Ovary (tissue), 3 donors: ENCODE data around the gene NEURL3.

Experiments
- EP300 ChIP-seq: sonication (generic); formaldehyde crosslinking; IDR thresholded peaks from one replicate; pipeline ENCODE4 v1.6.1; 2017; ENCODE audit warnings: antibody characterized with exemption
- TF ChIP-seq, protein P1 (sequence below), 3 donors: fragments of 450-650 bp in 2 of 3; fragments of 200-600 bp in 1 of 3; IDR thresholded peaks; one replicate each; pipeline versions ENCODE4 v1.5.1 to v1.8.0; 2016 to 2022; ENCODE audit warnings: antibody characterized with exemption in 3 of 3, mild to moderate bottlenecking in 1 of 3
- donor health status: DM: no; HTN: no; CAD: no.

DNA sequence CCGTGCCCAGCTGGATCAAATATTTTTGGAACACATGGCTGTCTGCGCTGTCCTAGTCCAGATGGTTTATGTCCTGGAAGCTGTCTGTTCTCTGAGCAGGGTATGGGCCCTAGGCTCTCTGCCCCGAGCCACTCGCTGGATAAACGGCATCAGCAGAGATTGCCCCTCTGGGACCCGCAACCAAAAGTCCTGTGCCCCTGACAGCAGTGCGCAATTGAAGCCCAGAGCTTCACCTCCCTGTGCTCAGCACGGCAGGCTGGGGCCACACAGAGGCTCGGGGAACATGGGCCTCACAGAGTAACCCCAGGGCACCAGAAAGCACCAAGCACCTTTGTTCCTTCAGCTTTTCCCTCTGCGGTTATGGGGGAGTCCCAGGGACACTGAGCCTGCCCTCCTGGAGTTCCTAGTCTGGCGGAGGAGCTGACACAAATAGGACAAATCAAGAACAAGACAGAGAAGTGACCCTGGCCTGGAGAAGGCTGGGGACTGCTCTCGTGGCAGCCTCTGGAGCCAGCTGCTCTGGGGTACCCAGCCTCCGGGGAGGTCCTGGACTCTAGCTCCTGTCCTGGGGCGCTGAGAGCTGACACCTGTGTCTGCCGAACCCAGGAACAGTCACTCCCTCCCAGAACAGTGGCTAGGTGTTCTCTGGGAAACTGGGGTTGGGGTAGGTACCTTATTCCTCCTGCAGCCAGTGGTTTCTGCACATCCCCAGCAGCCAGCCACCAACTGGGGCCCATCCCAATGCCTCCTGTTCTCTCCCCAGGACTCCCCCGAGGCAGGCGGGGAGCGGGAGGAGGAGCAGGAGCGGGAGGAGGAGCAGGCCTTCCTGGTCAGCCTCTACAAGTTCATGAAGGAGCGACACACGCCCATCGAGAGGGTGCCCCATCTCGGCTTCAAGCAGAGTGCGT lies 43.7 kb upstream of the NEURL3 start:
- no peak for TF ChIP-seq EP300
- TF ChIP-seq, protein P1, sequence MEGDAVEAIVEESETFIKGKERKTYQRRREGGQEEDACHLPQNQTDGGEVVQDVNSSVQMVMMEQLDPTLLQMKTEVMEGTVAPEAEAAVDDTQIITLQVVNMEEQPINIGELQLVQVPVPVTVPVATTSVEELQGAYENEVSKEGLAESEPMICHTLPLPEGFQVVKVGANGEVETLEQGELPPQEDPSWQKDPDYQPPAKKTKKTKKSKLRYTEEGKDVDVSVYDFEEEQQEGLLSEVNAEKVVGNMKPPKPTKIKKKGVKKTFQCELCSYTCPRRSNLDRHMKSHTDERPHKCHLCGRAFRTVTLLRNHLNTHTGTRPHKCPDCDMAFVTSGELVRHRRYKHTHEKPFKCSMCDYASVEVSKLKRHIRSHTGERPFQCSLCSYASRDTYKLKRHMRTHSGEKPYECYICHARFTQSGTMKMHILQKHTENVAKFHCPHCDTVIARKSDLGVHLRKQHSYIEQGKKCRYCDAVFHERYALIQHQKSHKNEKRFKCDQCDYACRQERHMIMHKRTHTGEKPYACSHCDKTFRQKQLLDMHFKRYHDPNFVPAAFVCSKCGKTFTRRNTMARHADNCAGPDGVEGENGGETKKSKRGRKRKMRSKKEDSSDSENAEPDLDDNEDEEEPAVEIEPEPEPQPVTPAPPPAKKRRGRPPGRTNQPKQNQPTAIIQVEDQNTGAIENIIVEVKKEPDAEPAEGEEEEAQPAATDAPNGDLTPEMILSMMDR (IDR thresholded peaks at IDR 0.05) = no peak
